Upper lobe of left lung (tissue), 6 donors: Measurements from ENCODE around the gene KRTAP10-2. TPM values are rescaled to one million over a fixed set of nuclear protein-coding genes. Genes with fewer than 3 reads are reported as not detected.

ENCODE experiments used
- ATAC-seq, 2 donors: fragments of 200-7000 bp; cut with Tn5 transposase; one replicate each; pipeline ENCODE4 v1.9.1; 2022; ENCODE audit warnings: mild to moderate bottlenecking in 2 of 2, moderate library complexity in 2 of 2; ENCODE audit not compliant: low FRiP score in 2 of 2
- DNase-seq, 2 donors: peaks; one replicate each; pipeline ENCODE4 v3.0.0-alpha.2; 2019 to 2020
- H3K27ac ChIP-seq, 4 donors: fragments of 200-600 bp; sonication (generic); one replicate each; pipeline ENCODE4 v1.5.1; 2016 to 2019
- H3K27me3 ChIP-seq, 4 donors: fragments of 200-600 bp; sonication (generic); one replicate each; pipeline ENCODE4 v1.5.1; 2017 to 2019
- H3K36me3 ChIP-seq, 4 donors: fragments of 200-600 bp; sonication (generic); one replicate each; pipeline ENCODE4 v1.5.1; 2016 to 2019
- H3K4me1 ChIP-seq, 4 donors: fragments of 200-600 bp; sonication (generic); one replicate each; pipeline ENCODE4 v1.5.1; 2018 to 2019
- H3K4me3 ChIP-seq, 4 donors: fragments of 200-600 bp; sonication (generic); one replicate each; pipeline ENCODE4 v1.5.1; 2017 to 2019; ENCODE audit warnings: mild to moderate bottlenecking in 2 of 4, moderate library complexity in 1 of 4
- H3K9me3 ChIP-seq, 4 donors: fragments of 200-600 bp; sonication (generic); one replicate each; pipeline ENCODE4 v1.5.1; 2018 to 2019
- EP300 ChIP-seq, 4 donors: sonication (generic); formaldehyde crosslinking; IDR thresholded peaks; one replicate each; pipeline ENCODE4 v1.5.1; 2017; ENCODE audit warnings: antibody characterized with exemption in 4 of 4, control low read depth in 2 of 4
- POLR2A ChIP-seq, 4 donors: fragments of 450-650 bp; IDR thresholded peaks; one replicate each; pipeline ENCODE4 v1.5.1; 2016 to 2017; ENCODE audit warnings: antibody characterized with exemption in 4 of 4, mild to moderate bottlenecking in 2 of 4
- POLR2AphosphoS5 ChIP-seq, 2 donors: sonication (generic); formaldehyde crosslinking; IDR thresholded peaks; one replicate each; pipeline ENCODE4 v1.5.1; 2017; ENCODE audit warnings: antibody characterized with exemption in 2 of 2
- WGBS, 2 donors: methylation state at CpG; one replicate each; pipeline ENCODE4 v1.1.5; 2017 to 2018; 5-methylcytosine and 5-hydroxymethylcytosine counted together
- total RNA-seq, 6 donors: library from RNA; depleted of rRNA in 4 of 6; stranded (reverse); fragments of >200 nt in 4 of 6; gene quantifications; one replicate each; pipeline versions ENCODE4 v1.1.0 to v1.2.1, GENCODE V29; 2016 to 2021
- TF ChIP-seq, protein P1 (sequence below), 6 experiments: fragments of 450-650 bp in 4 of 6; fragments of 200-600 bp in 2 of 6; sonication (generic) in 2 of 6; IDR thresholded peaks; one replicate each; pipeline ENCODE4 v1.5.1; 2016 to 2019; ENCODE audit warnings: antibody characterized with exemption in 6 of 6
- donor health status: DM: no; HTN: no; CAD: no; lungs with moderate emphysema.
- donor health status: DM: no; HTN: yes; CAD: no; lungs with severe emphysema.

The KRTAP10-2 gene
- total RNA-seq, 6 donors from 2014 or later = not detected

DNA sequence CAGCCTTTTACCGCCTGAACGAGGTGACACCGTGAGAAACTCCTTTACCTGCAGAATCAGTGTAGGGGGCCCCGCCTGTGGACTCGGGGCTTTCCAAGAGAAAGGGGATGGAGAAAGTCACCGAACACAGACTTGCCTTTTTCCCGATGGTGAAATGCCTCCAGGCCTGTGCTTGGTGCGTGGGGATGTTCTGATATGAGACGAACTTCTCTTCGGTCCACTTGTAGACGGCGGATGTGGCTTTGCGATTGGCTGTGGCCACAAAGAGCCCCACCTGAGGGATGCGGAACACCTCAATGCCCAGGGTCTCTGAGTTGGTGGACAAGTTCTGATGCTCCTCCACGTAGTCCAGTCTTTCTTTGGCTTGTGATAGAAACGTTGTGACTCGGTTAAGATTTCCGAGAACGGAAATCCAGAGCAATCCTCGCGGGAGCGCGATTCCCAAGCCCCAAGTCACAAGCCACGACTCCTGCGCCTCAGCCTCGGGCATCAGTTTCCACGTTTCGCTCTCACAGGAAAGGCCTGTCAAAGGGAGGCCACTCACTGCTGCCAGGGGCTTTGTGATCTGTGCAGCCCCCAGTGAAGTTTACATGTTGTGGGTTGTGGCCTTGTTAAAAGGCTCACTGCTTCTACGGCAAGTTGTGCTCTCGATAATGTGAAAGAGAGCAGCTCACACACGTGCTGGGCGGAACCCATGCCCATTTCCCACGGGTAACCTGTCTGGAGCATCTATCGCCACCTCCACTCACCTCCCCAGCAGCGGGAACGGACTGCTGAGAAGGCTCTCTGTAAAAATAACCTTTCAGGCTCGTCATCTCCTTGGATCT lies 23.9 kb downstream of the KRTAP10-2 start:
- no peaks in the 10 kb centered on the region for H3K36me3 ChIP-seq
- peak; percentile 14 to 25 for DNase-seq
- ATAC-seq = no peak
- no peaks in the 10 kb centered on the region for H3K9me3 ChIP-seq
- no peak overlapping the region for H3K4me3 ChIP-seq
- no peaks in the 10 kb centered on the region for H3K27me3 ChIP-seq
- no peak for TF ChIP-seq EP300 (IDR thresholded peaks at IDR 0.05)
- TF ChIP-seq, protein P1, sequence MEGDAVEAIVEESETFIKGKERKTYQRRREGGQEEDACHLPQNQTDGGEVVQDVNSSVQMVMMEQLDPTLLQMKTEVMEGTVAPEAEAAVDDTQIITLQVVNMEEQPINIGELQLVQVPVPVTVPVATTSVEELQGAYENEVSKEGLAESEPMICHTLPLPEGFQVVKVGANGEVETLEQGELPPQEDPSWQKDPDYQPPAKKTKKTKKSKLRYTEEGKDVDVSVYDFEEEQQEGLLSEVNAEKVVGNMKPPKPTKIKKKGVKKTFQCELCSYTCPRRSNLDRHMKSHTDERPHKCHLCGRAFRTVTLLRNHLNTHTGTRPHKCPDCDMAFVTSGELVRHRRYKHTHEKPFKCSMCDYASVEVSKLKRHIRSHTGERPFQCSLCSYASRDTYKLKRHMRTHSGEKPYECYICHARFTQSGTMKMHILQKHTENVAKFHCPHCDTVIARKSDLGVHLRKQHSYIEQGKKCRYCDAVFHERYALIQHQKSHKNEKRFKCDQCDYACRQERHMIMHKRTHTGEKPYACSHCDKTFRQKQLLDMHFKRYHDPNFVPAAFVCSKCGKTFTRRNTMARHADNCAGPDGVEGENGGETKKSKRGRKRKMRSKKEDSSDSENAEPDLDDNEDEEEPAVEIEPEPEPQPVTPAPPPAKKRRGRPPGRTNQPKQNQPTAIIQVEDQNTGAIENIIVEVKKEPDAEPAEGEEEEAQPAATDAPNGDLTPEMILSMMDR (IDR thresholded peaks at IDR 0.05) = no peak
- TF ChIP-seq POLR2AphosphoS5 (IDR thresholded peaks at IDR 0.05) = no peak
- no peak for TF ChIP-seq POLR2A (IDR thresholded peaks at IDR 0.05)
- no peaks in the 10 kb centered on the region for H3K4me1 ChIP-seq
- H3K27ac ChIP-seq = no peak overlapping the region
- 84 to 87% methylated on average over 31 to 37 of the region's 37 CpGs for WGBS, 2 donors

DNA sequence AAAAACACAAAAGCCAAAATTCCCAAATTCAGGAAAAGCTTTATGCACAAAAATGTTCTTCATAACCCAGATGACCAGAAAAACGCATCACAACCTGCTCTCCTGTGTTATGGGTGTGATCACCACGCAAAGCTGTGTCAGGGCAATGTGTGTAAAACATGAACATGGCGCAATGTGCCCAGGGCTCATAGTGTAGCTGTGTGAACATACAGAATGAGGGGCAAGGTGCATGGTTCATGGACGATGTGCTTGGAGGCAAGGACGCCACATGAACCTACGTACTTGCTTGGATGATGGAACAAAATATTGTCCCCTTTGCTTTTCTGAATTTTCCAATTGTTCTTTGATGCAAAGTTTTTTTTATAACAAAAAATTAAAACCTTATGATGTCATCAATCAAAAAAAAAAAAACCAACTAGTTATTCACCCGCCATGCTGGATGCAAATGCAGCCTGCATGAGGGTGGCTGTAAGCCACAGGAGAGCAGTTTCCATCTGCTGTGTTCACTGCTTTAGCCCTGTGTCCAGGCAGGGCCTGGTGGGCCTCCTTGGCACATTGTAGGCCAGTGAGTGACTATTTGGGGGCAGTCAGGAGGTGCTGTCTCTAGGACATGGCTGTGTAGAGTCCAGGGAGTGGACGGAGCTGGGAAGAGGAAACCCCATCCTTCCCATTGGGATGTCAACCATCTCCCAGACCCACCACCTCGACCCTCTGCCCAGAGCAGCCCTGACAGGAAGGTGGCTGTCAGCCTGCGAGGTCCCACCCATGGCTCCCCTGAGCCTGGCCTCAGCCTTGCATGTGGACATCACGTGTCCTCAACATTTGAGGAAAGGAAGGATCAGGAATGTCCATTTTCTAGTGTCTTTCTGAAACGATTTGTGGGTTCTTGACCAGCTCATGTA lies 25.0 kb downstream of the KRTAP10-2 start:
- H3K4me1 ChIP-seq = no peaks in the 10 kb centered on the region
- WGBS, 2 donors = 89 to 90% methylated on average over 11 to 12 of the region's 12 CpGs
- H3K36me3 ChIP-seq = no peaks in the 10 kb centered on the region
- TF ChIP-seq, protein P1 (IDR thresholded peaks at IDR 0.05) = no peak
- TF ChIP-seq EP300 (IDR thresholded peaks at IDR 0.05) (no peak), POLR2AphosphoS5 (IDR thresholded peaks at IDR 0.05) (no peak), POLR2A (IDR thresholded peaks at IDR 0.05) (no peak)
- no peak overlapping the region for H3K27ac ChIP-seq
- ATAC-seq = no peak
- no peaks in the 10 kb centered on the region for H3K9me3 ChIP-seq
- peak in 1 of 2 donors; percentile 14 for DNase-seq
- H3K27me3 ChIP-seq = no peaks in the 10 kb centered on the region
- H3K4me3 ChIP-seq = no peak overlapping the region

DNA sequence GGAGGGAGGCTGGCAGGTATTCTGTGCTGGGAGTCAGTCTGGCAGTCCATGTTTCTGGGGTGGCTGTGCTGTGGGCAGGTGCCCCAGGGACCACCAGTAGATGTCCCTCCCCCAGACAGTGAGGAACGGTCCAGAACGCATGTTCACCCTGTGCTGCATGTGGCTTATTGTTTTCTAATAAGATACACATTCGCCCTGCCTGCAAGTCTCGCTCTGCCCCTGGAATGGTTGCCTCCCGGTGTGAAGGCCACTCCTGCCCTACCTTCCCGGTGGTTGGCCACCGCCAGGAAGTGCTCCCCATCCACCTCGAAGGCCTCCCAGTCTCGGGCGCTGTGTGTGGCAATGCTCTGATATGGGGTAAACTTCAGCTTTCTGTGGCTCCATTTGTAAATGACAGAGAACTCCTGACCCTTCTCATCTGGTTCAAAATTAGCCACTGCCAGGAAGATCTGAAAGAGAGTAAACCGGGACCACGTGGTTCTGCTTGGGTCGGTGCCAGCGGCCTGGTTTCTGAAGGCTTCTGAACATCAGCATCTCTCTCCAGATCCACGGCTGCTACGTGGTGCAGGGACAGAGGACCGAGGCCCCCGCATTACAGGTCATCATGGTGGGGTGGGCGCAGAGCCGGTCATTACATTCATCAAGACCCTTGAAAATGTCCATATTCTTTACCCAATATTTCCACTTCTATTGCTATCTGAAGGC lies 25.8 kb downstream of the KRTAP10-2 start:
- no peaks in the 10 kb centered on the region for H3K27me3 ChIP-seq
- no peak overlapping the region for H3K27ac ChIP-seq
- H3K36me3 ChIP-seq = no peaks in the 10 kb centered on the region
- TF ChIP-seq, protein P1 (IDR thresholded peaks at IDR 0.05) = no peak
- no peak for TF ChIP-seq EP300 (IDR thresholded peaks at IDR 0.05)
- no peak for TF ChIP-seq POLR2A (IDR thresholded peaks at IDR 0.05)
- WGBS, 2 donors = 90 to 91% methylated on average over 15 to 20 of the region's 20 CpGs
- ATAC-seq (no peak), DNase-seq (no peak)
- H3K9me3 ChIP-seq = no peaks in the 10 kb centered on the region
- H3K4me3 ChIP-seq = no peak overlapping the region
- no peaks in the 10 kb centered on the region for H3K4me1 ChIP-seq

DNA sequence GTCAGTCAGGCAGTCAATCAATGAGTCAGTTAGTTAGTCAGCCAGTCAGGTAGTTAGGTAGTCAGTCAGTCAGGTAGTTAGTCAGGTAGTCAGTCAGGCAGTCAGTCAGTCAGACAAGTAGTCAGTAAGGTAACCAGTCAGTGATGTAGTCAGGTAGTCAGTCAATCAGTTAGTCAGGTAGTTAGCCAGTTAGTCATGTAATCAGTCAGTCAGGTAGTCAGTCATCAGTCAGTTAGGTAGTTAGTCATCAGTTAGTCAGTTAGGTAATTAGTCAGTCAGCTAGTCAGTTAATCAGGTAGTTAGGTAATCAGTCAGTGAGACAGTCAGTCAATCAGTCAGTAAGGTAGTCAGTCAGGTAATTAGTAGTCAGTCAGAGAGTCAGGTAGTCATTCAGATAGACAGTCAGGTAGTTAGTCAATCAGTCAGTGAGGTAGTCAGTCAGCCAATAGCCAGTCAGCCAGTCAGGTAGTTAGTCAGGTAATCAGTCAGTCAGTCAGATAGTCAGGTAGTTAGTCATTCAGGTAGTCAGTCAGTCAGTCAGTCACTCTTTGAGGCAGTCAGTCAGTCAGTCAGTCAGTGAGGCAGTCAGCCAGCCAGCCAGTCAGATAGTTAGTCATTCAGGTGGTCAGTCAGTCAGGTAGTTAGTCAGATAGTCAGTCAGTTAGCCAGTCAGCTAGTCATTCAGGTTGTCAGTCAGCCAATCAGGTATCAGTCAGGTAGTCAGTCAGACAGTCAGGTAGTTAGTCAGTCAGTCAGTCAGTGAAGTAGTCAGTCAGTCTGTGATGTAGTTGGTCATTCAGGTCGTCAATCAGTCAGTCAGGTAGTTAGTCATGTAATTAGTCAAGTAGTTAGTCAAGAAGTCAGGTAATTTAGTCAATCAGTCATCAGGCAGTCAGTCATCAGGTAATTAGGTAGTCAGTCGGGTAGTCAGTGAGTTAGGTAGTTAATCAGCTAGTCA lies 26.6 kb downstream of the KRTAP10-2 start:
- no peak for ATAC-seq
- 63% methylated on average over 2 of the region's 2 CpGs; no CpG with 5 or more reads in 1 of the 2 donors for WGBS, 2 donors
- H3K9me3 ChIP-seq = no peaks in the 10 kb centered on the region
- no peak for DNase-seq
- peaks cover 0 to 7% (median 0%) of the 10 kb centered on the region in 4 donors for H3K27me3 ChIP-seq
- H3K36me3 ChIP-seq = no peaks in the 10 kb centered on the region
- H3K4me3 ChIP-seq = no peak overlapping the region
- H3K27ac ChIP-seq = no peak overlapping the region
- TF ChIP-seq POLR2A (IDR thresholded peaks at IDR 0.05) (no peak), POLR2AphosphoS5 (IDR thresholded peaks at IDR 0.05) (no peak), EP300 (IDR thresholded peaks at IDR 0.05) (no peak)
- TF ChIP-seq, protein P1 (IDR thresholded peaks at IDR 0.05) = no peak
- no peaks in the 10 kb centered on the region for H3K4me1 ChIP-seq
